ENCODE data around the gene HECTD4. TPM values are rescaled to one million over a fixed set of nuclear protein-coding genes. Genes with fewer than 3 reads are reported as not detected.

HECTD4 gene
- total RNA-seq, 1 donor from 2014 or later: 12.9 TPM

DNA sequence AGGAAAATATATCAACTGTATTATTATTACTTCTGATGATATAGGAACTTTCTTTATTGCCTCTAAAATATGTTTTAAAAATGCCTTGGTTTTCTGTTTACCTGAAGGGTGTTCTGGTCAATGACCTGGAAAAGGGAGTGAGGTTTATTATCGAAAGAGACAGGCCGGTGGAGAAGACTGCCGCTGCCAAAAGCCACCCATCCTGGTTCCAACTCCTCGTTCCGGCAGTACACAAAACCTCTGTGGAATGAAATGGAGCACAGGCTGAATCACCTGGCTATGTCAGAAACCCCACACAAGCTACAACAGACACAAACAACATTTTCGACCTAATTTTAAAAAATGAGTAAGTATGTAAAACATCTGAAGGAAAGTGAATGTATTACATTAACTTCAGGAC, 73.6 kb downstream of the HECTD4 start:
- H3K4me3 ChIP-seq (ENCODE audit: low read depth, low read length): no peak overlapping the region
- no peaks in the 10 kb centered on the region for H3K27me3 ChIP-seq (ENCODE audit: control insufficient read depth, insufficient read depth, low read length)
- DNase-seq (ENCODE audit: low read depth) (peak; percentile 46), FAIRE-seq (no peak)
- H3K36me3 ChIP-seq (ENCODE audit: control insufficient read depth, insufficient read depth, low read length): peaks cover 3% of the 10 kb centered on the region
- TF ChIP-seq, protein P1, sequence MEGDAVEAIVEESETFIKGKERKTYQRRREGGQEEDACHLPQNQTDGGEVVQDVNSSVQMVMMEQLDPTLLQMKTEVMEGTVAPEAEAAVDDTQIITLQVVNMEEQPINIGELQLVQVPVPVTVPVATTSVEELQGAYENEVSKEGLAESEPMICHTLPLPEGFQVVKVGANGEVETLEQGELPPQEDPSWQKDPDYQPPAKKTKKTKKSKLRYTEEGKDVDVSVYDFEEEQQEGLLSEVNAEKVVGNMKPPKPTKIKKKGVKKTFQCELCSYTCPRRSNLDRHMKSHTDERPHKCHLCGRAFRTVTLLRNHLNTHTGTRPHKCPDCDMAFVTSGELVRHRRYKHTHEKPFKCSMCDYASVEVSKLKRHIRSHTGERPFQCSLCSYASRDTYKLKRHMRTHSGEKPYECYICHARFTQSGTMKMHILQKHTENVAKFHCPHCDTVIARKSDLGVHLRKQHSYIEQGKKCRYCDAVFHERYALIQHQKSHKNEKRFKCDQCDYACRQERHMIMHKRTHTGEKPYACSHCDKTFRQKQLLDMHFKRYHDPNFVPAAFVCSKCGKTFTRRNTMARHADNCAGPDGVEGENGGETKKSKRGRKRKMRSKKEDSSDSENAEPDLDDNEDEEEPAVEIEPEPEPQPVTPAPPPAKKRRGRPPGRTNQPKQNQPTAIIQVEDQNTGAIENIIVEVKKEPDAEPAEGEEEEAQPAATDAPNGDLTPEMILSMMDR (IDR thresholded peaks at IDR 0.05; ENCODE audit: insufficient read depth, low read length, severe bottlenecking): no peak

DNA sequence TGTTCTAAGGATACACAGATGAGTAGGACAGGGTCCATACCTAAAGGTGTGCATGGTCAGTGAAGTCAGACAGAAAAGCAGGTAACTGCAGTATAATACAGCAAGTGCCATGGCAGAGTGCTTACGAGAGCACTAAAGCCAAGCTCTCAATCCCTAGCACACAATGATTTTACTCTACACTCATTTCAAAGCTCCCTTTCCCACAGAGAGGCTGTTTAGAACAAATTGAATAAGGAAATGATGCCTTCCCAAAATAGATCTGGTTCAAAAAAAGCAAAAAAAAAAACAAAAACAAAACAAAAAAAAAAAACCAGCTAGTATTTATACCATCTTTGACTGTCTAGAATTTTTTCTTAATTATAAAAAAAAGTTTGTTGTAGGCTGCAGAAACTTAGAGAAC, 74.1 kb downstream of the HECTD4 start:
- FAIRE-seq: no peak
- no peak overlapping the region for H3K4me3 ChIP-seq (ENCODE audit: low read depth, low read length)
- peaks cover 3% of the 10 kb centered on the region for H3K36me3 ChIP-seq (ENCODE audit: control insufficient read depth, insufficient read depth, low read length)
- H3K27me3 ChIP-seq (ENCODE audit: control insufficient read depth, insufficient read depth, low read length): no peaks in the 10 kb centered on the region
- no peak for DNase-seq (ENCODE audit: low read depth)
- TF ChIP-seq, protein P1 (IDR thresholded peaks at IDR 0.05; ENCODE audit: insufficient read depth, low read length, severe bottlenecking): no peak

DNA sequence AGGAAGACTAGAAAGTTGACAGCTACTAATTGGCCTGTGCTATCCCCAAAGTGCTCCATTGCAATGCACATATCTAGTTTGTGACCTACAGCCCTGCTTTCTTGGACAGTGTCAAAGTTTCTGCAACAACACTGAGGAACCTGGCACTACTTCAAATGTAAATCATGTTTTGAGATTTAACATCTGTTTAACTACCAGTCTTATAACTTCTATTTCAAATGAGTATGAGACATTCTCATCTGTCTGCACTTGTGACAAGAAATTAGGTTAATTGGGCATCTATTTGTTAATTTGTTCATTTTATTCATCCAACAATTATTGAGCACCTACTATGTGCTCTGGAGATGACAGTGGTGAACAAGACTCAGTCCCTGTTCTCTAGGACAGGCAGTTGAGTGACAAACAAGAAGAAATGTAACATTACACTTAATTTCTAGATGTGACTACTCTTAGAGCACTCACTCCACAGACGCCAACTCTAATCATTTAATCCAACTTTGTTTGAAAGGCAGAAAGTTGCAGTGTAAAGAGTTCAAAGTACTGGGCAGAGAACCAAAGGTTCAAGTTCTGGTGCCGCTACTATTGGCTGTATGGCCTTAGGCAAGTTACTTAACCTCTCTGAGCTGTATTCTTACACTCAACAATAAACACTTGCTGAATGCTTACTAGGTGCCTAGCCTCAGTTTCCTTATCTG, 74.8 kb downstream of the HECTD4 start:
- DNase-seq (ENCODE audit: low read depth) (no peak), FAIRE-seq (no peak)
- Histone ChIP-seq H3K36me3 (ENCODE audit: control insufficient read depth, insufficient read depth, low read length) (peaks cover 5% of the 10 kb centered on the region), H3K4me3 (ENCODE audit: low read depth, low read length) (no peak overlapping the region), H3K27me3 (ENCODE audit: control insufficient read depth, insufficient read depth, low read length) (no peaks in the 10 kb centered on the region)
- TF ChIP-seq, protein P1 (IDR thresholded peaks at IDR 0.05; ENCODE audit: insufficient read depth, low read length, severe bottlenecking): no peak

DNA sequence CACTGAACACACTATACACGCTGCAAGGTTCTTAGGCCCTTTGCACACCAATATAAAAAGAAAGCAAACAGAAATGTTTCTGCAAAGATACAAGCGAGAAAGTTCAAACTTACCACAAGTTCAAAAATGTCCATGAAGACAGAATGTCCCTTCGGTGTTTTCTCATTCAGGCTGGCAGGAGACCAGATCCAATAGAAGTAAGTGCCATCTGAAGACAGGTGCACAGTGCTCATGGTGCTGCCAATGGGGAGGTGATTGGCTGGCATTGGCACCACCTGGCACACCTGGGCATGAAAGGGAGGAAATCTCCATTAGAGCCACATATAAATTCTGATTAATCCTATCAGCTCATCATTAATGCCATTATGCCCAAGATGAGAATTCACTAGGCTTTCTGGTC, 76.3 kb downstream of the HECTD4 start:
- peaks cover 5% of the 10 kb centered on the region for H3K36me3 ChIP-seq (ENCODE audit: control insufficient read depth, insufficient read depth, low read length)

DNA sequence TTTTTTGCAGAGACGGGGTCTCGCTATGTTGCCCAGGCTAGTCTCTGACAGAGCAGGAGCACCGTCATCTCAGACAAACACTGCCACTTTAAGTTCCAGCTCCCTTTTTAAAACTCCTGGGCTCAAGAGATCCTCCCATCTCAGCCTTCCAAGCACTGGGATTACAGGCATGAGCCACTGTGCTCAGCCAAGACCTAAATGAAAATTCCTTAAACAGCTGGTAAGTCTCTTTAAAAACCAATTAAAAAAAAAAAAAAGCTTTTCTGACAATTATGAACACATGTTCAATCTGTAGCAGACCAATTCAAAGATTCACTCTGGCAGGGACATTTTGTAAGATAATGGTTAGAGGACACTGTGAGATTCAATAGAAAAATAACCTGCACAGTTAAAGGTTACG, 77.8 kb downstream of the HECTD4 start:
- Histone ChIP-seq H3K36me3 (ENCODE audit: control insufficient read depth, insufficient read depth, low read length) (peaks cover 5% of the 10 kb centered on the region), H3K4me3 (ENCODE audit: low read depth, low read length) (no peak overlapping the region), H3K27me3 (ENCODE audit: control insufficient read depth, insufficient read depth, low read length) (no peaks in the 10 kb centered on the region)
- no peak for DNase-seq (ENCODE audit: low read depth)
- TF ChIP-seq, protein P1 (IDR thresholded peaks at IDR 0.05; ENCODE audit: insufficient read depth, low read length, severe bottlenecking): no peak
- no peak for FAIRE-seq

More for the DNA sequence above, 76.3 kb downstream of the HECTD4 start:
- Histone ChIP-seq H3K4me3 (ENCODE audit: low read depth, low read length) (no peak overlapping the region), H3K27me3 (ENCODE audit: control insufficient read depth, insufficient read depth, low read length) (no peaks in the 10 kb centered on the region)
- TF ChIP-seq, protein P1 (IDR thresholded peaks at IDR 0.05; ENCODE audit: insufficient read depth, low read length, severe bottlenecking): no peak
- FAIRE-seq (no peak), DNase-seq (ENCODE audit: low read depth) (no peak)

DNA sequence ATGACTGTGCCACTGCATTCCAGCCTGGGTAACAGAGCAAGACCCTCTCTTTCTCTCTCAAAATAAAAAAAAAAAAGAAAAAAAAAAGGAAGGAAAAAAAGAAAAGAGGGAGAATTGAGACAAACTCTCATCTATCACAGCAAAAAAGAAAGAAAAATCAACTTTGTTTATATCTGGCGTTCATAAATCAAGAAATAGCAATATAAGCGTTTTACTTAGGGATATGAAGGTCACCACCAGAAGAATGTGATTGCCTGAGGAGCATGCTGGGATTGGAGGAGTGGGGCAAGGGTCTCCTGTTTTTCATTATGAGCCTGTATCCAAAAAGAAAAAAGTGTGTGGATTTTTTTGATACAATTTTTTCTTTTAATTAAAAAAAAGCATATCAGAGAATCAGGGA, 78.4 kb downstream of the HECTD4 start:
- H3K36me3 ChIP-seq (ENCODE audit: control insufficient read depth, insufficient read depth, low read length): peaks cover 5% of the 10 kb centered on the region
- H3K27me3 ChIP-seq (ENCODE audit: control insufficient read depth, insufficient read depth, low read length): no peaks in the 10 kb centered on the region
- TF ChIP-seq, protein P1 (IDR thresholded peaks at IDR 0.05; ENCODE audit: insufficient read depth, low read length, severe bottlenecking): no peak
- no peak for FAIRE-seq
- no peak for DNase-seq (ENCODE audit: low read depth)
- no peak overlapping the region for H3K4me3 ChIP-seq (ENCODE audit: low read depth, low read length)
